Measurements from ENCODE around the gene MRPL38.

- TF ChIP-seq CTCF (IDR thresholded peaks at IDR 0.05): no peak
- no peak for TF ChIP-seq POLR2AphosphoS5 (IDR thresholded peaks at IDR 0.05; ENCODE audit: insufficient read depth in 1 of 2, low read depth in 1 of 2)
- no peak for TF ChIP-seq POLR2A (IDR thresholded peaks at IDR 0.05)
Observed at GRCh38 chr17:75942473-75942872, 37.8 kb upstream of the MRPL38 start.
